AG09319 (cell line): ENCODE results near the gene THBS1.

Experiments used
- DNase-seq: peaks from one replicate; pipeline ENCODE4 v3.0.0-alpha.2; 2010; ENCODE audit warnings: low read depth; ENCODE audit errors: extremely low read depth
- TF ChIP-seq, protein P1 (sequence below): IDR thresholded peaks from 2 replicates; pipeline ENCODE4 v1.5.1; 2011; ENCODE audit warnings: low read depth, mild to moderate bottlenecking, inconsistent platforms, low read length, moderate library complexity

THBS1 gene

GRCh38 chr15:39625856-39626255, 45.0 kb downstream of the THBS1 start:
- TF ChIP-seq, protein P1, sequence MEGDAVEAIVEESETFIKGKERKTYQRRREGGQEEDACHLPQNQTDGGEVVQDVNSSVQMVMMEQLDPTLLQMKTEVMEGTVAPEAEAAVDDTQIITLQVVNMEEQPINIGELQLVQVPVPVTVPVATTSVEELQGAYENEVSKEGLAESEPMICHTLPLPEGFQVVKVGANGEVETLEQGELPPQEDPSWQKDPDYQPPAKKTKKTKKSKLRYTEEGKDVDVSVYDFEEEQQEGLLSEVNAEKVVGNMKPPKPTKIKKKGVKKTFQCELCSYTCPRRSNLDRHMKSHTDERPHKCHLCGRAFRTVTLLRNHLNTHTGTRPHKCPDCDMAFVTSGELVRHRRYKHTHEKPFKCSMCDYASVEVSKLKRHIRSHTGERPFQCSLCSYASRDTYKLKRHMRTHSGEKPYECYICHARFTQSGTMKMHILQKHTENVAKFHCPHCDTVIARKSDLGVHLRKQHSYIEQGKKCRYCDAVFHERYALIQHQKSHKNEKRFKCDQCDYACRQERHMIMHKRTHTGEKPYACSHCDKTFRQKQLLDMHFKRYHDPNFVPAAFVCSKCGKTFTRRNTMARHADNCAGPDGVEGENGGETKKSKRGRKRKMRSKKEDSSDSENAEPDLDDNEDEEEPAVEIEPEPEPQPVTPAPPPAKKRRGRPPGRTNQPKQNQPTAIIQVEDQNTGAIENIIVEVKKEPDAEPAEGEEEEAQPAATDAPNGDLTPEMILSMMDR, result no peak
- no peak for DNase-seq

GRCh38 chr15:39627451-39628143, 46.7 kb downstream of the THBS1 start:
- TF ChIP-seq, protein P1, result no peak
- DNase-seq, result no peak

DNA sequence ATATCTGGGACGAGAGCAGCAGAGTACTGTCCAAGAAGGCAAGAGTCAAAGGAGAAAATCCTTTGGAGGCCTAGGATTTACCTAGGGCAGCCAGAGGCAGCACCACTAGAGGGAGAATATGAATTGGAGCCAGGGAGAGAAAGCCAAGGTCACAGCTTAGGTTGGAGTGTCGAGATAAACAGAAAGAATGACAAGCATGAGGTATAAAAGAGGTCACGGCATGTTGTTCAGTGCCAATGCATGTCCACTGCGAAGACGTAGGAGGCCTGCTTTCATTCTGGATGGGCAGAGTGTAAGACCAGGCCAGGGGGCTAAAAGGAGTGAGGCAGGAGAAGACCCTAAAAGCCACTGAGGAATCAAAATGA, 47.2 kb downstream of the THBS1 start:
- TF ChIP-seq, protein P1, result peak; percentile 22
- no peak for DNase-seq

DNA sequence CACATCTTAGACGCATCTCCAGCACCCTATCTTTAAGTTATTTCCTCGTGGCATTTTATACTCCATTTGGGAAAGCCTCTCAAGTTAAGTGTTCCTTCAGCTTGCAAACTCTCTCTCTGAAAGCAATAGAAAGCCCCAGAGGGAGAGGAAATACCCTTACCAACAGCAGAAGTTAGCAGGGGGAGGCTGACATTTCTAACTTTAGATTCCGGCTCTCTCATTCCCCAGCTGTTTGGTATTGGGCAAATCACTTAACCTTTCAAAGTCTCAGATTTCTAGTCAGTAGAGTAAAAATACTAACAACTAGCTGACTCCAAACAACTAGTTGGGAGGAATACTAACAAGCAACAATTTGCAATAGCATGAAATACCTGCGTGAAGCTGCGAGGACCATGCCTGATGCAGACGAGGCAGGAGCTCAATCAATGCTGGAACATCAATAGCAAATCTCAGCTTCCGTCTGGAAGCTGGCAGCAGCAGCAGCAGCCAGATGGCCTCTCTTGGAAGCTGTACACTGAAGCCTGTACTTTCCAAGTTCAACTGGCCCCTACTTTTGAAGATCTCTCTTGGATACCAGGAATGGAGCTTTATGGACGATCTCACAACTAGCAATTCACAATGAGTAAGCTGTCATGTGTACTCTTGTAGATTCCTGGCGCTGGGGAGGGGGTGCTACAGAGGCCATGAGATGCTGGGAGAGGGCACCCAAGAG, 47.8 kb downstream of the THBS1 start:
- TF ChIP-seq, protein P1, result no peak
- no peak for DNase-seq

DNA sequence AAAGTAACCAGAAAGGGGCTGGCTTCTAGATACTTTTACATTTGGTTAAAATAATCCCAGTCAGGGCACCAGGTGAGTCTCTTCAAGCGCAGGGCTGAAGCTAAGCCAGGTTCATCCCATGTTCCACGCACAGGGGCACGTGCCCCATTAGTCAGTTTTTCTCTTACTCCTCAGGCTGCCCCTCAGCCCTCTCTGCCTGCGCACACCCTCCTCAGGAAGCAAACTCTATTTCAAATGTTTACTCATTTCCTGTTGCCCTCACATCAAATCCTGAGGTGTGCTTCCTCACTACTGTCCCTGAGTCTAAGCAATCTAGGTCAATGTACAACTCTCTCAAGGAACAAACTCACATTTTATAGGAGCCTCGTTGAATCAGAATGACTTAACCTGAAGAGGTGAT, 48.5 kb downstream of the THBS1 start:
- TF ChIP-seq, protein P1, result no peak

GRCh38 chr15:39629906-39630305, 49.0 kb downstream of the THBS1 start:
- no peak for DNase-seq
- TF ChIP-seq, protein P1, result no peak

More for the DNA sequence above, 48.5 kb downstream of the THBS1 start:
- no peak for DNase-seq

DNA sequence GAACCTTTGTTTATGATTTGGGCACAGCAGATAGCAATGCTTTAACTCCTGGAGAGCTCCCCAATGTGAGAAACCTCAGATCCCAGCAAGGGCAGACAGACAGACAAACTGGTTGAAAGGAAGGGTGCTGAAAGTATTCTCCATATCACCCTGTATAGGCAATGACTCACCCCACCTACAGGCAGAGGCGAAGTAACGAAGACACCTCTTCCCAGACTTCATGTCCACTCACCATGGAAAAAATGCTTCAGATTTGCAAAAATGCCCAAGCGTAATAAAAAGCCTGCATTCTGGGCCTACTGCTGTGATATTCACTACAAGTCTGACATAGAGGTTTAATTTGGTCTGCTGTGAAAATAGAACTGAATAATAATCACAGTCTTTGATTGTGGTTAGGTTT, 50.5 kb downstream of the THBS1 start:
- TF ChIP-seq, protein P1, result no peak
- no peak for DNase-seq
